HepG2 (cell line): ENCODE measurements around the gene CNNM4. TPM values are rescaled to one million over a fixed set of nuclear protein-coding genes. Genes with fewer than 3 reads are reported as not detected.

Experiments used
- BORCS8-MEF2B ChIP-seq: sonication (generic); formaldehyde crosslinking; IDR thresholded peaks from 2 replicates; pipeline ENCODE4 v1.8.0; 2022; ENCODE audit warnings: mild to moderate bottlenecking, missing genetic modification reagents
- CTCF ChIP-seq: sonication (generic); formaldehyde crosslinking; IDR thresholded peaks from 2 replicates; pipeline ENCODE4 v1.5.0; 2020; ENCODE audit warnings: mild to moderate bottlenecking, missing genetic modification reagents, moderate library complexity
- ETS1 ChIP-seq: sonication (generic); formaldehyde crosslinking; IDR thresholded peaks from 2 replicates; pipeline ENCODE4 v1.4.0; 2020; ENCODE audit warnings: missing genetic modification reagents
- FOXK2 ChIP-seq: fragments of 450-650 bp; IDR thresholded peaks from 2 replicates; pipeline ENCODE4 v1.6.1; 2016
- GPN1 ChIP-seq: sonication (generic); formaldehyde crosslinking; IDR thresholded peaks from 2 replicates; pipeline ENCODE4 v1.5.1; 2020; ENCODE audit warnings: missing genetic modification reagents, borderline replicate concordance
- GTF2F1 ChIP-seq: fragments of 150-350 bp; IDR thresholded peaks from 2 replicates; pipeline ENCODE4 v1.6.1; 2014; ENCODE audit warnings: low read length
- HDAC2 ChIP-seq: sonication (generic); formaldehyde crosslinking; IDR thresholded peaks from 2 replicates; pipeline ENCODE4 v1.4.0; 2020; ENCODE audit warnings: missing genetic modification reagents
- HMGXB4 ChIP-seq, 2 experiments: sonication (generic) in 1 of 2; formaldehyde crosslinking in 1 of 2; IDR thresholded peaks; 2 replicates each; pipeline versions ENCODE4 v1.4.0 to v1.6.1; 2018 to 2020; ENCODE audit warnings: missing genetic modification reagents in 2 of 2, borderline replicate concordance in 1 of 2, low read depth in 1 of 2, mild to moderate bottlenecking in 1 of 2, missing biosample characterization in 1 of 2
- ISX ChIP-seq: sonication (generic); formaldehyde crosslinking; conservative IDR thresholded peaks from 2 replicates; pipeline ENCODE4 v1.5.0; 2020; ENCODE audit warnings: missing genetic modification reagents
- KLF9 ChIP-seq: IDR thresholded peaks from 2 replicates; pipeline ENCODE4 v1.6.1; 2016; ENCODE audit warnings: low read depth
- LBX2 ChIP-seq: sonication (generic); formaldehyde crosslinking; IDR thresholded peaks from 2 replicates; pipeline ENCODE4 v1.5.0; 2020; ENCODE audit warnings: missing genetic modification reagents, mild to moderate bottlenecking, borderline replicate concordance
- MIER2 ChIP-seq: IDR thresholded peaks from 2 replicates; pipeline ENCODE4 v1.6.1; 2016; ENCODE audit warnings: missing biosample characterization, missing genetic modification reagents
- POGK ChIP-seq: sonication (generic); formaldehyde crosslinking; conservative IDR thresholded peaks from 2 replicates; pipeline ENCODE4 v1.8.0; 2022; ENCODE audit warnings: mild to moderate bottlenecking, moderate library complexity, missing genetic modification reagents
- ZBTB1 ChIP-seq: sonication (generic); formaldehyde crosslinking; IDR thresholded peaks from 2 replicates; pipeline ENCODE4 v1.4.0; 2020; ENCODE audit warnings: missing genetic modification reagents, borderline replicate concordance
- ZNF18 ChIP-seq: sonication (generic); formaldehyde crosslinking; IDR thresholded peaks from 2 replicates; pipeline ENCODE4 v1.8.0; 2022; ENCODE audit warnings: mild to moderate bottlenecking, missing genetic modification reagents; ENCODE audit not compliant: insufficient replicate concordance
- ZNF256 ChIP-seq: sonication (generic); formaldehyde crosslinking; conservative IDR thresholded peaks from 2 replicates; pipeline ENCODE4 v1.4.0; 2020; ENCODE audit warnings: missing genetic modification reagents
- ZNF556 ChIP-seq: sonication (generic); formaldehyde crosslinking; IDR thresholded peaks from 2 replicates; pipeline ENCODE4 v1.4.0; 2020; ENCODE audit warnings: mild to moderate bottlenecking, missing genetic modification reagents, borderline replicate concordance
- ZNF83 ChIP-seq: sonication (generic); formaldehyde crosslinking; IDR thresholded peaks from 2 replicates; pipeline ENCODE4 v1.4.0; 2020; ENCODE audit warnings: missing genetic modification reagents, mild to moderate bottlenecking, borderline replicate concordance
- ZNF839 ChIP-seq: sonication (generic); formaldehyde crosslinking; IDR thresholded peaks from 2 replicates; pipeline ENCODE4 v1.4.0; 2020; ENCODE audit warnings: missing genetic modification reagents, mild to moderate bottlenecking, borderline replicate concordance
- polyA plus RNA-seq, 8 experiments: library from polyadenylated mRNA; depleted of rRNA in 3 of 8; stranded (reverse) in 7 of 8; unstranded in 1 of 8; fragments of >200 nt; fragmentation: Illumina TruSeq in 4 of 8; extraction: Trizol in 4 of 8; gene quantifications; 2 replicates each; pipeline versions ENCODE4 v1.2.1 to v1.2.3, GENCODE V29; 2011 to 2016; ENCODE audit warnings: low read depth in 4 of 8, missing spikeins in 1 of 8, mixed read lengths in 1 of 8; ENCODE audit not compliant: insufficient read depth in 1 of 8
- total RNA-seq, 5 experiments: library from RNA; depleted of rRNA; stranded (reverse); fragments of >200 nt; fragmentation: Illumina TruSeq; extraction: Trizol; gene quantifications; 2 replicates each; pipeline ENCODE4 v1.2.3, GENCODE V29; 2016; ENCODE audit warnings: low read depth in 1 of 5

The CNNM4 gene
- total and polyA plus RNA-seq, 2 of the 13 experiments (the other 11 are each of a cell fraction or from before 2014, with no cell fraction given), result 5.9 to 8.4 TPM

- TF ChIP-seq ZNF556 (peak; percentile 44; the same call in 1 of the 2 replicates), KLF9 (CRISPR knock-in tag) (no peak), GPN1 (CRISPR knock-in tag) (no peak), HDAC2 (CRISPR knock-in tag) (peak; percentile 45; the same call in 1 of the 2 replicates), HMGXB4 (CRISPR knock-in tag; IDR thresholded peaks at IDR 0.05; ENCODE audit: borderline replicate concordance in 1 of 2, low read depth in 1 of 2) (peak; percentile 56 to 86; a peak in 2 of 4 replicates), GTF2F1 (no peak), FOXK2 (no peak), ETS1 (CRISPR knock-in tag) (0 out of 2 replicates have a peak, but pooled peaks have one; percentile 87), ZNF256 (0 out of 2 replicates have a peak, but pooled peaks have one; percentile 51), CTCF (peak; percentile 67), ZNF18 (CRISPR knock-in tag) (peak; percentile 61), BORCS8-MEF2B (CRISPR knock-in tag) (peak; percentile 66), LBX2 (CRISPR knock-in tag) (peak; percentile 96; the same call in 1 of the 2 replicates), ZBTB1 (CRISPR knock-in tag) (no peak), ZNF839 (peak; percentile 79; the same call in 1 of the 2 replicates), POGK (CRISPR knock-in tag) (peak; percentile 52), ISX (CRISPR knock-in tag) (no peak), MIER2 (no peak), ZNF83 (CRISPR knock-in tag) (peak; percentile 59; the same call in 1 of the 2 replicates)
Observed at GRCh38 chr2:96760986-96761832, 507 bp downstream of the CNNM4 start (continued).
